ENCODE measurements around the gene UBE2J1. TPM values are rescaled to one million over a fixed set of nuclear protein-coding genes. Genes with fewer than 3 reads are reported as not detected.

Gene UBE2J1
- total RNA-seq, 1 donor from 2014 or later = 35.0 TPM

DNA sequence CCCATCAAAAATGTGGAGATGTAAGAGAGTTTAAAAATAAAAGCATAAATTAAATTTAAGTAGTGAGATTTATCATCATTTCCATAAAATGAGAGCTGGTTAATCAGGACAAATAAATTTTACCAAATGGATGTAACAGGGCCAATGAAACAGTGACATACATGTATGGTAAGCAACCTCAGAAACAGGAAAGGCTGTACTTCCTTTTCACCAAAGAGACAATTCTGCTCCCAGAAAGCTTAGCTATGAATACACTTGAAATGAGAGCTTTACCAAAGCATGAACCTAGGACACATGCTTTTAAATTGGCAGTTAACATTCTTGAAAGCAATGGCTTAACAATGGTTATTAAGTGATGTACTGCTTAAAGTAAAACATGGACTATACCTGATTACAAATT lies 12.1 kb upstream of the UBE2J1 start:
- no peak for DNase-seq (ENCODE audit: low read depth)

DNA sequence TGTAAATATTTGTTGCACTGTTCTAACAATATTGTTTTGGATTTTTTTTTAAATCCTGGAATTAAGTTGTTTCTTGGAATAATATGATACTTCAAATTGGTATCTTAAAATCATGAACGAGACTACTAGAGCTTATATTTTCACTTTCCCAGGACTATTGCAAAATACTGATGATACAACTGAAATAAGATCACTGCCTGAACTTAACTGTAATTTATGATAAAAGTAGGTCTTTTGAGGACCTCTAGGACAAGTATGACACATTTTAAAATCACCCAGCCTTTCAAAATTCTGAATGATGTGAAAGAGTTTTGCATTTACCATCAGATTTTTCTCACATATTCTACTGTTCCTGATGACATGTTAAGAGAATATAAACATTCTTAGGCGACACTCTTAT lies 8.6 kb upstream of the UBE2J1 start:
- no peak for DNase-seq (ENCODE audit: low read depth)

DNA sequence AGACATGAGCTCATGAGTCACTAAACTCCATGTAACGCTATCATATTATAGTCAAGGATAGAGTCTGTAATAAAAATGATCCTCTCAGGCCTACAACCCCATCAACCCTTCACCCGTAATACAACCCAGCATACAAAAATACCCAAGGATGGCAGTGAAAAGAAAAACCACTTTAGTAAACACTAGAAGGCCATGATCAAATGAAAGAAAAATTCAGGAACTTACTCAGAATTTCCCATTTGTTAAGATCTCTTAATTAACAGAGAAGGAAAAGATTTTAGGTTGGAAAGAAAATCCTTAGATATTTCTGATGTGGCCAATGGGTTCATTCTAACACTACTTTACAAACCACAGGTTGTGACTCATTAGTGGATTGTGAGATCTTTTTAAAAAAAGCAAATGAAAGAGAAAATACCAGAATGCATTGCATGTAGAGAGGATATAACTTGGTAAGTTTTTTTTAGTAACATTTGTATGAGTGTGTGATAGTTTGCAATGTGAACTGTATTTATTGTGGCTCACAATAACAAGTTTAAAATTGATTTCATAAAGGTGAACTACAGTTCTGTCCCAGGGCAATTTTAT lies 8.0 kb upstream of the UBE2J1 start:
- peak; percentile 75 for DNase-seq (ENCODE audit: low read depth)

DNA sequence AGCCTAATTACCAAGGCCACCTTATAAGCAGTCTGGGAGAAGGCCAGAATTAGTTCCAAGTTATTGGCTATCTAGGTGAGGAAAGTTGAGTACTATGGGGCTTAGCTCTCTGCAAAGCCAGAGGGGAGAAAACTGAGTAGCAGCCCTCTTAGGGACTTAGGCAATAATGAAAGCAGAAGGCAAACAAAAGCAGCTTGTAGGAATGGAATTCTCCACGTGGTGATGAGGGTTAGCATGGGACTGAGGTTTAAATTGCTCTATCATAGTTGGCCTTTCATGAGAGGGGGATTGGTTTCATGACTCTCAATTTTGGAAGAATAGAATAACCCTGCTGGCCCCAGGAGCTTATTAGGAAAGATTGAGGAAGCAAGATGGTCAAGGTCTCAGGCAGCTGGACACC lies 7.0 kb upstream of the UBE2J1 start:
- no peak for DNase-seq (ENCODE audit: low read depth)

DNA sequence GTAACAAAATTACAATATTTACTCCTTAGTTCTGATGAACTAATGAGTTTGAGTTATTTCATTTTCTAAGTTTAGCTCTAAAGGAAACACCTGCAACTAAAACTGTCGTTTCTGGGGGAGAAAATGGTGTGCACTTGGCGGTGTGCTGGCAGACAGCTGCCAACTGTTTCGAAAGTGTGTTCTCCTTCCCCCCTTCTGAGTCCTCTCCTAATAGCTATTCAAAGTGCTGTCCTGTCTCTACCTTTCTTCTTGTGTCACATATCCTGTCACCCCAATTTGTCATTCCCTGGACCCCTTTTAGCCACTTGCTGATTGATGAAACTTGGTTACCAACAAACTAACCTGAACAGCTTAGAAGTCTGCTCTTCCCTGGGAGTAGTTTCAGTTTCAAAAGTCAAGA lies 4.9 kb upstream of the UBE2J1 start:
- DNase-seq (ENCODE audit: low read depth) = no peak

DNA sequence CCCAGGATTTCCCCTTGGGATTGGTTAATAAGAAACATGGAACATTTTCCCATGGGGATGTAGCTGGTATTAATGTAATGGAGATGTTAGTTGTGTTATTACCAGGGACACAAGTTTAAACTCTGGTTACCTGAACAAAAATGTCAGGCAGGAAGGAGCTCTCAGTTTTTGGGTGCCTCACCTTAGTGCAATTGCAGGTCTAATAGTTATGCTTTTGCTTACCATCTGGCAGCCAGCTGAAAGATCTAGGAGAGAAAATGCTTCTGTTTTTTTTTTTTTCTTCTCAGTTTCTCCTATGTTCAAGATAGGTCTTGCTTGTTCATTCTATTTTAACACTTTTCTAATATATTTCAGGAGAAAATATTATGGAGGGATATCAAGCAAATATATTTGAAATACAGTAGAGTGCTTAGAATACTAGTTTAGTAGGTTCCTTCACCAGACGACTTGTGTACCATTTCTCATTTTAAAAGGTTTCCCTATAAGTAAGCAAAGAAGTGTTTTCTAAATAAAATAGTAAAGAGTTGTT lies 4.2 kb upstream of the UBE2J1 start:
- DNase-seq (ENCODE audit: low read depth) = no peak

DNA sequence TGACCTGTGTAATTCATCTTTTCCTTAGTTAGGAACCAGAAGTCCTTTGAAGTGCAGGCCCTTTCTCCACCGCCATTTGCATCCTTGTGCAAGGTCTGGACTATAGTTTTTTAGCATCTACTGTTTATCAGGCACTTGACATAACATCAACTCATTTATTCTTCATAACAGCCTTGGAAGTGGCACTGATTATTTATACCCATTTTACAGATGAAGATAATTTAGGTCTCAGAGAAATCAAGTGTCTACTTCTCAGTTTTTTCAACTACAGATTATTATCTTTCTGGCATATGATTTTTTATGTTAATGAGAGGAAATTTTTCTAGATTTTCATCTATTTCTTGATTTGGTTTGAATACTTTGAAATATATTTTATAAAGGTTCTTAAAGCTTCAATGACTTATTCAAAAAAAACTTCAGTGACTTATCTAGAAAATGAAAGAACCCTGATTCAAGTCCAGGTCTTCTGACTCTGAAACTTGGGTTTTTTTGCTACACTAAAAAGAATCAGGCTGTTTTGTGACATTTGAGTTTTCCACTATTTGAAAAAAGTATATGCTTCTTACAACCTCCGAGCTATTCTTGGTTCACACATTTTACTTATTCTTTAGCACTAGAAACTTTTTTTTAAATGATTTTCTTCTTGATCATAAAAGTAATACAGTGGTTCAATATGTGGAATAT lies 3.1 kb upstream of the UBE2J1 start:
- DNase-seq (ENCODE audit: low read depth) = no peak

DNA sequence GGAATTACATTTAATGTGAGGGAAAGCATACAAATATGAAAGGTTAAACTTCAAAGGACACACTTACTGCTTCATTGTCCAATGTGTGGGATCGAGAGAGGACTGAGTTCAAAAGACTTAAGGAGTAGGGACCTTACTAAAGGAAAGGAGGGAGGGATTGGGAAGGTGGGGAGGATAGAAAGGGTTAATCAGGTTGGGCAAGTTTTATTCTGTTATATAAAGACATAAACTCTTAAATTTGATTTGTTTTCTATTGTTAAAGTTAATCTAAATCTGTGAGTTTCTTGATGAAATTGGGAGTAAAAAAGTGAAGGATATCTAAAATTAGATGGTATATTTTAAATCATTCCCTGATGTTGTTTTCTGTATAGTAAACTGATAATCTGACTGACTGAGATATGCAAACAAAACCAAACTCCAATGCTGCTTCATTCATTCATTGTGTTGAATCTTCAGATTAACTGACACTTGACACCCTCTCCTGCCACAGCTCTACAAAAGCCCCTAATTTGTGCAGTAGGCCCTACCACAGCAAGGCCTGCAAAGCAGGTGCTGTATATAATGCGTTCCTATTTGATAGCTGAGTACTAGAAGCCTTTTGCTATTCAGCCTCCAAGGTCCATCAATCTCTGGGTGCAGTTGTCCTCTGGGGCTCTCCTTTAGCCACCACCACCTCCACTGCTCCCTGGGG lies 1.3 kb upstream of the UBE2J1 start:
- no peak for DNase-seq (ENCODE audit: low read depth)

DNA sequence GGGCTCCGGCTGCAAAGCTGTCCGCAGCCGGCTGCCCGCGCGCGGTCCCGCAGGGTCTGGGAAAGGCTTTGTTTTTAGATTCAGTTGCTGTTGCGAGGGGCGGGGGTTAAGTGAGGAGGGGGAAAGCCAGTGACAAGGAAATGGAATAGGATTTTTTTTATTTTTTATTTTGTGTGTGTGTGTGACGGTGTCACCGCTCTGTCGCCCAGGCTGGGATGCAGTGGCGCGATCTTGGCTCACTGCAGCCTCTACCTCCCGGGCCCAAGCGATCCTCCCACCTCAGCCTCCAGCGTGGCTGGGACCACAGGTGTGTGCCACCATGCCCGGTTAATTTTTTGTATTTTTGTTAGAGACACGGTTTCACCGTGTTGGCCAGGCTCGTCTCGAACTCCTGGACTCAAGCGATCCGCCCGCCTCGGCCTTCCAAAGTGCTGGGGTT lies 615 bp upstream of the UBE2J1 start:
- DNase-seq (ENCODE audit: low read depth) = no peak

DNA sequence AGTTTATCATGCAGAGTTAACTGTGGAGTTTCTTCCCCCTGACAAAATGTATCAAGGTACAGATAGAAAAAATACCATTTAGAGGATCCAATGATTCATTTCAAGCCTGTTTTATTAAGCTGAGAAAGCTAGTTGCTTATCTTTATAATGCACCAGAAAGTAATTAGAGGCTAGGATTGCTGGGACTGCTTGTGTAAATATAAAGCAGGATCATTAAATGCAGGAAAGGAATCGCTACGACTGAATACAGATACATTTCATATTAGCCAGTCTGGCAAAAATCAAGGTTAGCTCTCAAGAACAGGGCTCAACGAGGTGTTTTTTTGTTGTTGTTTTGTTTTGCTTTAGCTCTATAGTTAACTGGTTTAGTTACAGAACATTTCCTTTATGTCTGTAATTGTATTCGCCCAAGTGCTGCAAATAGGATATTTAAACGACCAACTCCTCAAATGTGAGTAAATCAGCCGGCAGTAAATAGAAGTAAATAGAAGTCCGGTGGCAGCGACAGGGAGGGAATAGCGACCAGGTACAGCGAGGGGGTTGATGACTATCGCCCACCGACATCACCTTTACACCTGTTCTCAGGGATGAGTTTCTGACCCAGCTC lies 748 bp downstream of the UBE2J1 start:
- no peak for DNase-seq (ENCODE audit: low read depth)

DNA sequence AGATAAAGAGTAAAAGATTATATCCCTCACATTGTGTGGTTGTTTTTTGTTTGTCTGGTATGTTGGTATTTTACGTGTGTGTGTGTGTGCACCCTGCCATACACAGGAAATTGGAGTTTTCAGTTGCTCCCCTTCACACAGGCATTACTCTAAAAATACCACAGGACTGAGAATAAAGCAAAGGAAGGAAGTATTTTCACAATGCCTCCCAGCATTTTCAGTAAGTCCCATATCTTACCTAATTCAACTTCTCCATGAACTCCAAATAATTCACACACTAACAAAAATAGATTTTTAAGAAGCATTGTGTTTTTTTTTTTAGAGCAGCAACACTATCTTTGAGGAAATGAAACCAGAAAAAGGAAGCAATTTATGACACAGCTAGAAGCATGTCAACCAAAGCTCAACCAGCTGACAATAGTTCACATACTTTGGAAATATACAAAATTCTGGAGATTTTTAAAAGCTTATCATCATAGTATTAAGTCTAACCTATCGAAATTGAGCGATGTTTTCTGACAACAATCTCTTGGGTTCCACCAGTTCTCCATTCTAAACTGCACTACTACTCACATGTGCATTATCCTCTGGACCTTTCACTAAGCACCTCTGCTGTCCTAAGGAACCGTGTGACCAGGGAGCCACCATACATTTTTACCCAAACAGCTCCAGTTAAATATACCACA lies 2.1 kb downstream of the UBE2J1 start:
- peak; percentile 35 for DNase-seq (ENCODE audit: low read depth)

DNA sequence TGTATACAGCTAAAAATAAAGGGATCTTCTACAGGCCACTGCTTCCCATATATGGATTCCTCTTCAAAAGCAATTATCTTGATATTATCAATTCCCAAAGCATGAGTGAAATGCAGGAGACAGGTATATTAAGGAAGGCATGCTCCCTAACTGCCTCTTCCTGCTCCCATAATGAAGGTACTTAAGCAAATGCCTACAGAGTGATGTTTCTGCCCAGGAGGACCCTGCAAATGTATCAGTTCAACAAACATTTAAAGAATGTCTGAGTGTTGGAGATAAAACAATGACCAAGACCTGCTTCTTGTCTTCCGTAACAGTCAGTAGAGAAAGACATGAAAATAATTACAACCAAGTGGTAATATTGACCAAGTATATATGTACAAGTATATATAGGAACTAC lies 4.2 kb downstream of the UBE2J1 start:
- DNase-seq (ENCODE audit: low read depth) = peak; percentile 64

DNA sequence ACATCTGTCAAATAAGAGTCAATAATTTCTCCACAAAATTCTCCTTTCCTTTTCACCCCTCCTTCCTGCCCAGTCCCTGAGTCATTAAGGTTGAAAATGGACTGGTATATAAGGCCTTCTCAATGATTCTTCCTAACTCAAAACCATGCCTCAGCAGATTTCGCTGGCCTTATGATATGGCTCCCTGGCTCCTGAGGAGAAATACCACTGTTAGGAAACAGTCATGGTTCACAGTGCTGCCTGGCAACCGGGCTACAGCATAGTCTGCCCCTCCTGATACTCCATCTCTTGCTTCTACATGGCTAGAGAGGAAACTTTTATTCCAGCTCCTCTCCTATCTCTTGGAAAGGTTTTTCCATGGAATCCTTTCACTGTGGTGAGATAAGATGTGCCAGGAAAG lies 4.7 kb downstream of the UBE2J1 start:
- peak; percentile 61 for DNase-seq (ENCODE audit: low read depth)

DNA sequence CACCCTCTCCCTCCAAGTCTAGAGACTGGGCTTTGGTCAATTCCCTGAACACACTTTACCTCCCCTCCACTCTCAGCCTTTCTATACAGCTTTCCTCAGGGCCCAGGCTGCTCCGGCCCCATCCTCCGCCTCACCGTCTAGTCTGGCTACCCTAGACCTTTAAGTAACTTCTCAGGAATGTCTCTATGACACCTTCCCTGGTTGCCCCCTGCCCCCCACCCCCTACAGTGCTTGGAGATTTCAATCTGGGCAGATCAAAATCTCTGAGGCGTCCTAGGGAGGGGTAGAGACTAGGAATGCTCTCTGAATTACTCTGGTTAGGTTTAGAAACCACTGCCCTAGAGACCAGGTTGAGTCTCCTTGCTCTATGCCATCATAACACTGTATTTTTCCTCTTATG lies 6.1 kb downstream of the UBE2J1 start:
- no peak for DNase-seq (ENCODE audit: low read depth)

DNA sequence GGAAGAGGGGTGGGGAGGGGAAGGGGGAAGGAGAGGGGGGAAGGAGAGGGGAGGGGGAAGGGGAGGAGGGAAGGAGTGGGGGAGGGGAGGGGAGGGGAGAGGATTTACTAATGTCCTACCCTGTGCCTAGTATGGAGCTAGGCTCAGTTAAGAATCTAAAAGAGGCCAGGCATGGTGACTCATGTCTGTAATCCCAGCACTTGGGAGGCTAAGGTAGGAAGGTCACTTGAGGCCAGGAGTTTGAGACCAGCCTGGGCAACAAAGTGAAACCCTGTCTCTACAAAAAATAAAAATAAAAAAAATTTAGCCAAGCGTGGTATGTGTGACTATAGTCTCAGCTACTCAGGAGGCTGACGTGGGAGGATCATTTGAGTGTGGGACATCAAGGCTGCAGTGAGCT lies 13.0 kb downstream of the UBE2J1 start:
- DNase-seq (ENCODE audit: low read depth) = no peak

DNA sequence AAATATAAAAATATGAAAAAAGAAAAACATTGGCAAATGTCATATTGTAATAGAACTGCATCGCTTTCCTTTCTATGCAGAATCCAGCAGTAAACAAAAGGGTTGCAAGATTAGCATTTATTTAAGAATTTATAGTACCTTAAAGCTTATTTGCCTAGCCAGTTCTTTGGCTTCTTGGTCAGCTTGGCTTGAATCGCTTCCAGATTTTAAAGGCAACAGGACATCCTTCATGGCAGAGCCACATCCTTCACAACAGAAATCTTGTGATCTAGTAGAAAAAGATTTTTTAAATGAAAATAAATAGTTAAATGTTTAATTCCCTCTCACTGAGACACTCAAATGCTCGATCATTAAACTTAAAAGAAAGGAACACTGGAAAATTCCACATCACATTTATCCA lies 17.4 kb downstream of the UBE2J1 start:
- no peak for DNase-seq (ENCODE audit: low read depth)

DNA sequence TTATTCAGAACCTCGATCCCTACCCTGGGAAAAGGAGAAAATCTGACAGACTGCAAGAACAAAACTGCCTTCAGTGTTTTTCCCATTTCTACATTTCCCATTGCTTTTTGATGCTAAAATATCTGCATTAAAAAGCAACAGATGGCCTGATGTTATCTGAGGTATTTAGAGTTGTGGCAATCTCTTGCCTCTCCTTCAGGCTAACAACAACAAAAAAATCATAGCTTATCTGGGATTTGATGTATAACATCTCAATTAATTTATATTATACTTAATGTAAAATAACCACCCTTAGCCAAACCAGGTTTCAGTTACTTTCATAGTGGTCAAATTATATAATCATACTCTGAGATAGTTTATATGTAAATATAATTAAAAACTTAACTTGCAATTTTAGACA lies 21.6 kb downstream of the UBE2J1 start:
- no peak for DNase-seq (ENCODE audit: low read depth)

DNA sequence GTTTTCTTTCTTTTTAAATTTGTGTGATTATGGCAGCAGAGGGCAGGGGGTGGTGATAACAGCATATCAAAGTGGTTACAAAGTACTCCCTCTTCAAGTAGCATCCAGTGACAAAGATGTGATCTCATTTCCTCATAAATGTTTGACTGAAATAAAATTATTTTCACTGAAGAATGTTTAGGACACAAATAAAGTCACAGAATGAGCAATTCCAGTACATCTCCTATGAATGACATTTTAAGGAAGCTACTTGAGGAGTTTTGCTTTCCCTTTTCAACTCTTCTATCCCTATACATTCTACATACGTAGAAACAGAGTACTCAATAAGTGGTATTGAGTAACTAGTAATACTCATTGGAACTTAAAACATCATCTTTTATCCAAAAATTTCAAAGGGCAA lies 23.5 kb downstream of the UBE2J1 start:
- no peak for DNase-seq (ENCODE audit: low read depth)

DNA sequence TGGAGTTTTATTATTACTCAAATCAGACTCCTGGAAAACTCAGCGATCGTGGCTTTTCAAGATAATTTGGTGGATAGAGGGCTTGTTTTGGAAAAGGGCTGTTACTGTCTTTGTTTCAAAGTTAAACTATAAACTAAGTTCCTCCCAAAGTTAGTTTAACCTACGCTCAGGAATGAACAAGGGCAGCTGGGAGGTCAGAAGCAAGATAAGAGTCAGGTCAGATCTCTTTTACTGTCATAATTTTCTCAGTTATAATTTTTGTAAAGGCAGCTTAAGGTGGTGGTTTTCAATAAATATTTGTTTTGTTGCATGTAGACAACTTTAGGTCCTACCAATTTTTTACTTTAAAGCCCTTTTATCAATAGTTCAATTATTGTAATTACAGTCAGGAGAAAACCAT lies 28.2 kb downstream of the UBE2J1 start:
- no peak for DNase-seq (ENCODE audit: low read depth)

DNA sequence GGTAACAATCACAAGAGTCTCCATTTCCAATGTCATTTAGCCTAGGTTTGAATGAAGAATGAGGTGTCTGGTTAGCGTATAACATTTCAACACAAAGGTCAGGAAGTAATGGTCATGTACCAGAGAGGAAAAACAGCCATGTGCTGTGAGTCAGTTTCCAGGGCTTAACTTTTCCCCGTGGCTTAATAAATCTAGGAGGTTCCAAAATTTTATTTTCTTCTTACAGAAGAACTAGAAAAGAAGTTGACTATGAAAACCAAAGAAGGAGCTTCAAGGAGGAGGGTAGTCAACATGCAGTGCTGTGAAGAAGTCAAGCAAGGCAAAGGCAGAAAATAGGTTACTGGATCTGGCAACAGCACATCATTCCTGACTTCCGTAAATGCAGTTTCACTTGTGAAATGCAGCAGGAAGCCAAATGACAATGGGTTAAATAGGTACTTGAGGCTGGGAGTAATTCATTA lies 29.0 kb downstream of the UBE2J1 start:
- peak; percentile 84 for DNase-seq (ENCODE audit: low read depth)

DNA sequence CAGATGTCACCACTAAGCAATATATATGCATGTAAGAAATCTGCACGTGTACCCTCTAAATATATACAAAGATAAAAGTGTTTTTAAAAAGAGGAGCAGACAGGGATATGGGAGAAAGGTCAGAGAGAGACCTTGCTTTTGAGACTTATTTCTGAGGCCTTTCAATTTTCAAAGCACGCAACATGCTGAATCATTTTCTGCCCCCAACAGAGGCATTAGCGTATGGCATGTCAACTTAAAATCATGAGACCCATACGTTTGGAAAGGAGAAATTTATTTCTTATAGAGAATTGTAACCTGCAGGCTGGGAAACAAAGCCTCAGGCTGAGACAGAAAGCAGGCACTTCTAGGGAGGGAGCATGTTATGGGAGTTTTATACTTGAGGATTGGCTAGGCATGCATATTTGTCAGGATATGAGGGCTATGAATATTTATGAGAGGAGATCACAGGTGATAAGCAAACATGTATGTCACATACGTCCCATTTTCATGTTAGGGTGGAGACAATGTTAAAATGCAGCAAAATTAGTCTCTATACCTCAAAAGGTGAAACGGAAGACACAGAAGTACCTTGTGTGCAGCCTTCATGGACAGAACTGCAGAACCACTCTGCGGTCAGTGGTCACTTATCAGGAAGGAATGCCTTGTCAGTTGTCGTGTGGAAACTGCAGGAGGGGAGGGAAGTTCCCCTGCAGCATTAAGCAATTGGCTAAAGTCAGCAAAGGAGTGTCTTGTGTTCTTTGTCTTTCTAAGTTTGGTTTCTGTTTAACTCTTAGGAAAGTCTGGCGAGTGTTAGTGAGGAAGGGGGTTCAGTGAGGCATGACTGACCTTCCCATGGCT lies 31.2 kb downstream of the UBE2J1 start:
- DNase-seq (ENCODE audit: low read depth) = peak; percentile 95
